Endothelial cell (in vitro differentiated cells): Measurements from ENCODE around the gene PREPL. TPM values are rescaled to one million over a fixed set of nuclear protein-coding genes. Genes with fewer than 3 reads are reported as not detected.

Experiments
- DNase-seq: peaks from one replicate; pipeline ENCODE4 v3.0.0; 2021; ENCODE audit warnings: low spot score
- H3K27ac Mint-ChIP-seq: one replicate; pipeline ENCODE4 v1.8.0; 2021; ENCODE audit warnings: mixed read lengths, inconsistent platforms; ENCODE audit not compliant: unreplicated experiment
- H3K27me3 Mint-ChIP-seq: one replicate; pipeline ENCODE4 v1.8.0; 2021; ENCODE audit warnings: mild to moderate bottlenecking, moderate library complexity, mixed read lengths, inconsistent platforms; ENCODE audit not compliant: unreplicated experiment
- H3K36me3 Mint-ChIP-seq: one replicate; pipeline ENCODE4 v1.8.0; 2021; ENCODE audit warnings: mild to moderate bottlenecking, low read depth, mixed read lengths, inconsistent platforms; ENCODE audit not compliant: unreplicated experiment
- H3K4me1 Mint-ChIP-seq: one replicate; pipeline ENCODE4 v1.8.0; 2021; ENCODE audit warnings: mild to moderate bottlenecking, mixed read lengths, inconsistent platforms; ENCODE audit not compliant: unreplicated experiment
- H3K4me3 Mint-ChIP-seq: one replicate; pipeline ENCODE4 v1.8.0; 2021; ENCODE audit warnings: mild to moderate bottlenecking, mixed read lengths, inconsistent platforms; ENCODE audit not compliant: unreplicated experiment
- H3K9me3 Mint-ChIP-seq: one replicate; pipeline ENCODE4 v1.8.0; 2021; ENCODE audit warnings: mixed read lengths, inconsistent platforms; ENCODE audit not compliant: unreplicated experiment
- CTCF ChIP-seq: fragments of 200-600 bp; sonication (generic); IDR thresholded peaks from one replicate; pipeline ENCODE4 v1.5.0; 2021; ENCODE audit warnings: antibody characterized with exemption; ENCODE audit not compliant: unreplicated experiment
- long read RNA-seq: library from polyadenylated mRNA; unstranded; transcript quantifications from one replicate; pipeline ENCODE4 v2.0.0, GENCODE V29; 2020; ENCODE audit not compliant: unreplicated experiment
- total RNA-seq: library from RNA; stranded (reverse); fragmentation: NEBNext Ultra II Directional; extraction: Animal tissue kit (Norgen Biotek cat#: 25700); gene quantifications from one replicate; pipeline ENCODE4 v1.2.1, GENCODE V29; 2021; ENCODE audit not compliant: unreplicated experiment

The PREPL gene
- 16.3 TPM for total RNA-seq
- long read RNA-seq = 0 reads

- Mint-ChIP-seq H3K27ac (peak within 1 kb of the TSS; percentile 100), H3K9me3 (no peaks in the 10 kb centered on the region), H3K4me1 (peaks cover 17% of the 10 kb centered on the region), H3K27me3 (peaks cover 7% of the 10 kb centered on the region), H3K36me3 (no peaks in the 10 kb centered on the region), H3K4me3 (peak within 1 kb of the TSS; percentile 100)
- no peak for TF ChIP-seq CTCF
- peak; percentile 95 for DNase-seq
Measured at GRCh38 chr2:44361330-44362206, at the start of gene PREPL, which contains the start of gene CAMKMT. Gene PREPL, minus strand, starts transcription at chr2:44361494. Its CDS starts 15,152 bp downstream, at chr2:44346342. Gene CAMKMT, plus strand, starts transcription at chr2:44361947.

- Mint-ChIP-seq H3K4me3 (no peak overlapping the region), H3K4me1 (no peaks in the 10 kb centered on the region), H3K27me3 (no peaks in the 10 kb centered on the region), H3K27ac (no peak overlapping the region), H3K9me3 (no peaks in the 10 kb centered on the region), H3K36me3 (no peaks in the 10 kb centered on the region)
- no peak for DNase-seq
- no peak for TF ChIP-seq CTCF
Measured at GRCh38 chr2:44398243-44398897, 37.1 kb upstream of the PREPL start.

GRCh38 chr2:44397447-44398175 lies 36.3 kb upstream of the PREPL start:
- no peak overlapping the region for H3K4me3 Mint-ChIP-seq
- H3K36me3 Mint-ChIP-seq = no peaks in the 10 kb centered on the region
- no peak overlapping the region for H3K27ac Mint-ChIP-seq

GRCh38 chr2:44392338-44392943 lies 31.1 kb upstream of the PREPL start:
- Mint-ChIP-seq H3K4me1 (no peaks in the 10 kb centered on the region), H3K36me3 (peaks cover 6% of the 10 kb centered on the region), H3K4me3 (no peak overlapping the region), H3K27me3 (no peaks in the 10 kb centered on the region), H3K9me3 (no peaks in the 10 kb centered on the region), H3K27ac (no peak overlapping the region)
- peak; percentile 77 for TF ChIP-seq CTCF
- DNase-seq = peak; percentile 50

More at GRCh38 chr2:44397447-44398175, 36.3 kb upstream of the PREPL start:
- no peak for DNase-seq
- Mint-ChIP-seq H3K4me1 (no peaks in the 10 kb centered on the region), H3K9me3 (no peaks in the 10 kb centered on the region), H3K27me3 (no peaks in the 10 kb centered on the region)
- no peak for TF ChIP-seq CTCF
